Liver (tissue), 9 donors: ENCODE results near the gene CFAP61. TPM values are rescaled to one million over a fixed set of nuclear protein-coding genes. Genes with fewer than 3 reads are reported as not detected.

Source experiments
- DNase-seq: peaks from one replicate; pipeline ENCODE4 v3.0.0-alpha.2; 2017; ENCODE audit warnings: low spot score
- H3K27ac ChIP-seq, 2 donors: one replicate each; pipeline ENCODE4 v1.7.0; 2013; ENCODE audit warnings: inconsistent platforms in 2 of 2, low read length in 2 of 2, control low read depth in 1 of 2, low read depth in 1 of 2, mild to moderate bottlenecking in 1 of 2
- H3K27me3 ChIP-seq, 4 donors: one replicate each; pipeline versions ENCODE4 v1.6.1 to v1.7.0; 2013; ENCODE audit warnings: low read length in 3 of 4, inconsistent platforms in 1 of 4, mild to moderate bottlenecking in 1 of 4, moderate library complexity in 1 of 4; ENCODE audit not compliant: control insufficient read depth in 4 of 4, insufficient read depth in 4 of 4
- H3K36me3 ChIP-seq, 4 donors: one replicate each; pipeline versions ENCODE4 v1.6.1 to v1.7.0; 2013; ENCODE audit warnings: low read length in 3 of 4, mild to moderate bottlenecking in 3 of 4, low read depth in 1 of 4, moderate library complexity in 1 of 4; ENCODE audit not compliant: control insufficient read depth in 4 of 4, insufficient read depth in 3 of 4
- H3K4me1 ChIP-seq, 4 donors: one replicate each; pipeline versions ENCODE4 v1.6.1 to v1.7.0; 2013; ENCODE audit warnings: low read length in 3 of 4, mild to moderate bottlenecking in 3 of 4, moderate library complexity in 1 of 4; ENCODE audit not compliant: control insufficient read depth in 4 of 4, insufficient read depth in 4 of 4
- H3K4me3 ChIP-seq, 3 donors: one replicate each; pipeline versions ENCODE4 v1.6.1 to v1.7.0; 2013; ENCODE audit warnings: low read length in 3 of 3, control low read depth in 1 of 3, low read depth in 1 of 3, mild to moderate bottlenecking in 1 of 3
- H3K9ac ChIP-seq, 2 donors: one replicate each; pipeline ENCODE4 v1.7.0; 2013; ENCODE audit warnings: low read length in 2 of 2, mild to moderate bottlenecking in 2 of 2, moderate library complexity in 2 of 2, control low read depth in 1 of 2, low read depth in 1 of 2
- H3K9me3 ChIP-seq, 4 donors: one replicate each; pipeline versions ENCODE4 v1.6.1 to v1.7.0; 2013; ENCODE audit warnings: low read length in 3 of 4; ENCODE audit not compliant: control insufficient read depth in 4 of 4
- FOXA1 ChIP-seq: IDR thresholded peaks from 2 replicates; pipeline ENCODE4 v1.6.1; 2016; ENCODE audit warnings: antibody characterized with exemption
- FOXA2 ChIP-seq: IDR thresholded peaks from 2 replicates; pipeline ENCODE4 v1.6.1; 2016; ENCODE audit warnings: antibody characterized with exemption
- GABPA ChIP-seq, 2 donors: IDR thresholded peaks in 1 of 2; conservative IDR thresholded peaks in 1 of 2; 2 replicates each; pipeline ENCODE4 v1.6.1; 2016; ENCODE audit warnings: antibody characterized with exemption in 2 of 2, mild to moderate bottlenecking in 1 of 2, moderate library complexity in 1 of 2
- HNF4A ChIP-seq, 2 donors: conservative IDR thresholded peaks; 2 replicates each; pipeline ENCODE4 v1.6.1; 2016; ENCODE audit warnings: antibody characterized with exemption in 2 of 2, mild to moderate bottlenecking in 2 of 2
- JUND ChIP-seq, 2 donors: IDR thresholded peaks; 2 replicates each; pipeline ENCODE4 v1.6.1; 2016; ENCODE audit warnings: antibody characterized with exemption in 2 of 2
- NR2F2 ChIP-seq: IDR thresholded peaks from 2 replicates; pipeline ENCODE4 v1.6.1; 2016; ENCODE audit warnings: antibody characterized with exemption
- RAD21 ChIP-seq, 2 donors: IDR thresholded peaks; 2 replicates each; pipeline ENCODE4 v1.6.1; 2016; ENCODE audit warnings: antibody characterized with exemption in 2 of 2, mild to moderate bottlenecking in 2 of 2
- YY1 ChIP-seq: IDR thresholded peaks from 2 replicates; pipeline ENCODE4 v1.6.1; 2016; ENCODE audit warnings: antibody characterized with exemption, mild to moderate bottlenecking
- WGBS: extraction: QIAGEN DNeasy Blood & Tissue Kit; methylation state at CpG from one replicate; pipeline ENCODE4 v1.1.7; 2013; 5-methylcytosine and 5-hydroxymethylcytosine counted together
- polyA plus RNA-seq, 2 donors: library from polyadenylated mRNA; stranded (reverse) in 1 of 2; unstranded in 1 of 2; fragments of 200-250 nt in 1 of 2; fragments of >200 nt in 1 of 2; fragmentation: Nextera tagmentation in 1 of 2; extraction: Ambion mirVana in 1 of 2; gene quantifications; one replicate each; pipeline versions ENCODE4 v1.2.1 to v1.2.3, GENCODE V29; 2013 to 2015
- total RNA-seq, 2 donors: library from RNA; depleted of rRNA; stranded (reverse); fragments of >200 nt; gene quantifications; one replicate each; pipeline ENCODE4 v1.2.3, GENCODE V29; 2014
- TF ChIP-seq, protein P1 (sequence below): IDR thresholded peaks from 2 replicates; pipeline ENCODE4 v1.6.1; 2016; ENCODE audit warnings: antibody characterized with exemption
- TF ChIP-seq, protein P2 (sequence below): fragments of 150-350 bp; IDR thresholded peaks from 2 replicates; pipeline ENCODE4 v1.5.1; 2017; ENCODE audit warnings: improper control_type of control experiment, low read depth, low read length; ENCODE audit not compliant: missing input control
- TF ChIP-seq, protein P3 (sequence below): IDR thresholded peaks from 2 replicates; pipeline ENCODE4 v1.6.1; 2016; ENCODE audit warnings: antibody characterized with exemption
- TF ChIP-seq, protein P4 (sequence below): IDR thresholded peaks from 2 replicates; pipeline ENCODE4 v1.6.1; 2016; ENCODE audit warnings: antibody characterized with exemption
- donor health status: healthy.
- donor health status: healthy.
- donor health status: healthy.
- donor health status: healthy.
- donor health status: healthy.

The CFAP61 gene
- total and polyA plus RNA-seq, 4 donors: 0.05 TPM; not detected in 3

DNA sequence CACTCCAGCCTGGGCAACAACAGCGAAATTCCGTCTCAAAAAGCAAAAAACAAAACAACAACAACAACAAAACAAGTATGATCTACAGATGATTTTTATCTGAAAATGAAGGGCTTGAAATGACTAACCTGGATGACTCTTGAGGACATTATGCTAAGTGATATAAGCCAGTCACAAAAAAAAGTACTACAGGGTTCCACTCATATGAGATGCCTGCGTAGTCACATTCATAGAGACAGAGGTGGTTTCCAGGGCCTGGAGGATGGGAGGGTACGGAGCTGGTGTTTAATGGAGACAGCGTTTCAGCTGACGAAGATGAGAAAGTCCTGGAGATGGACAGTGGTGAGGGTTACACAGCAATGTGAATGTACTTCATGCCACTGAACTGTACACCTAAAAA is 307.3 kb downstream of the CFAP61 start (continued):
- TF ChIP-seq JUND (IDR thresholded peaks at IDR 0.05): no peak
- TF ChIP-seq, protein P1, sequence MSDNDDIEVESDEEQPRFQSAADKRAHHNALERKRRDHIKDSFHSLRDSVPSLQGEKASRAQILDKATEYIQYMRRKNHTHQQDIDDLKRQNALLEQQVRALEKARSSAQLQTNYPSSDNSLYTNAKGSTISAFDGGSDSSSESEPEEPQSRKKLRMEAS: no peak
- no peak for TF ChIP-seq HNF4A (conservative IDR thresholded peaks at IDR 0.05)

DNA sequence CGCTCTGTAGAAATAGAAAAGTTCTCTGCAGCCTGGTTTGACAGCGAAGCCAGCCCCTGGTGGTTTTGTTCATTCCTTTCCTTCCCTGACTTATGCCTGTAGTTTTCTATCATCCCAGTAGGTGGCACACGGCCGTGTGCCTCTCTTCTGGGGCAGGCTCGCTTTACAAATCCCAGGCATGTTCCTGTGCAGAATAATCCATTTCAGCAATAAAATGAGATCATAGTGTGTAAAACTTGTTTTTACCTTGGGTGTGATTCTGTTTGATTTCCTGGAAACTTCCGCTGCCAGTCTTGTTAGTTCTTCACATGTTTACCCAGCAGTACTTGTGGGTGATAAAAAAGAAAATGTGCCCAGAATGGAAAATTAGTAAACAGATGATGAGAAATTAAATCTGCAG is 308.1 kb downstream of the CFAP61 start:
- DNase-seq: no peak
- Histone ChIP-seq H3K9me3 (no peaks in the 10 kb centered on the region), H3K9ac (no peak overlapping the region), H3K36me3 (no peaks in the 10 kb centered on the region), H3K4me3 (no peak overlapping the region), H3K27ac (no peak overlapping the region), H3K4me1 (peaks cover 3 to 14% (median 11%) of the 10 kb centered on the region in 4 donors), H3K27me3 (peaks cover 2 to 16% (median 11%) of the 10 kb centered on the region in 4 donors)
- WGBS: 1% methylated on average over 6 of the region's 6 CpGs
- TF ChIP-seq FOXA2 (no peak), GABPA (IDR thresholded peaks at IDR 0.05 in 1 of 2, conservative IDR thresholded peaks at IDR 0.05 in 1 of 2) (no peak), RAD21 (IDR thresholded peaks at IDR 0.05) (peak; percentile 80 to 88), JUND (IDR thresholded peaks at IDR 0.05) (no peak), YY1 (no peak), HNF4A (conservative IDR thresholded peaks at IDR 0.05) (no peak), NR2F2 (no peak), FOXA1 (no peak)
- TF ChIP-seq, protein P2, sequence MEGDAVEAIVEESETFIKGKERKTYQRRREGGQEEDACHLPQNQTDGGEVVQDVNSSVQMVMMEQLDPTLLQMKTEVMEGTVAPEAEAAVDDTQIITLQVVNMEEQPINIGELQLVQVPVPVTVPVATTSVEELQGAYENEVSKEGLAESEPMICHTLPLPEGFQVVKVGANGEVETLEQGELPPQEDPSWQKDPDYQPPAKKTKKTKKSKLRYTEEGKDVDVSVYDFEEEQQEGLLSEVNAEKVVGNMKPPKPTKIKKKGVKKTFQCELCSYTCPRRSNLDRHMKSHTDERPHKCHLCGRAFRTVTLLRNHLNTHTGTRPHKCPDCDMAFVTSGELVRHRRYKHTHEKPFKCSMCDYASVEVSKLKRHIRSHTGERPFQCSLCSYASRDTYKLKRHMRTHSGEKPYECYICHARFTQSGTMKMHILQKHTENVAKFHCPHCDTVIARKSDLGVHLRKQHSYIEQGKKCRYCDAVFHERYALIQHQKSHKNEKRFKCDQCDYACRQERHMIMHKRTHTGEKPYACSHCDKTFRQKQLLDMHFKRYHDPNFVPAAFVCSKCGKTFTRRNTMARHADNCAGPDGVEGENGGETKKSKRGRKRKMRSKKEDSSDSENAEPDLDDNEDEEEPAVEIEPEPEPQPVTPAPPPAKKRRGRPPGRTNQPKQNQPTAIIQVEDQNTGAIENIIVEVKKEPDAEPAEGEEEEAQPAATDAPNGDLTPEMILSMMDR: peak; percentile 79
- TF ChIP-seq, protein P3, sequence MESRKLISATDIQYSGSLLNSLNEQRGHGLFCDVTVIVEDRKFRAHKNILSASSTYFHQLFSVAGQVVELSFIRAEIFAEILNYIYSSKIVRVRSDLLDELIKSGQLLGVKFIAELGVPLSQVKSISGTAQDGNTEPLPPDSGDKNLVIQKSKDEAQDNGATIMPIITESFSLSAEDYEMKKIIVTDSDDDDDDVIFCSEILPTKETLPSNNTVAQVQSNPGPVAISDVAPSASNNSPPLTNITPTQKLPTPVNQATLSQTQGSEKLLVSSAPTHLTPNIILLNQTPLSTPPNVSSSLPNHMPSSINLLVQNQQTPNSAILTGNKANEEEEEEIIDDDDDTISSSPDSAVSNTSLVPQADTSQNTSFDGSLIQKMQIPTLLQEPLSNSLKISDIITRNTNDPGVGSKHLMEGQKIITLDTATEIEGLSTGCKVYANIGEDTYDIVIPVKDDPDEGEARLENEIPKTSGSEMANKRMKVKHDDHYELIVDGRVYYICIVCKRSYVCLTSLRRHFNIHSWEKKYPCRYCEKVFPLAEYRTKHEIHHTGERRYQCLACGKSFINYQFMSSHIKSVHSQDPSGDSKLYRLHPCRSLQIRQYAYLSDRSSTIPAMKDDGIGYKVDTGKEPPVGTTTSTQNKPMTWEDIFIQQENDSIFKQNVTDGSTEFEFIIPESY: no peak
- TF ChIP-seq, protein P4, sequence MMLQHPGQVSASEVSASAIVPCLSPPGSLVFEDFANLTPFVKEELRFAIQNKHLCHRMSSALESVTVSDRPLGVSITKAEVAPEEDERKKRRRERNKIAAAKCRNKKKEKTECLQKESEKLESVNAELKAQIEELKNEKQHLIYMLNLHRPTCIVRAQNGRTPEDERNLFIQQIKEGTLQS: no peak
- TF ChIP-seq, protein P1: no peak

DNA sequence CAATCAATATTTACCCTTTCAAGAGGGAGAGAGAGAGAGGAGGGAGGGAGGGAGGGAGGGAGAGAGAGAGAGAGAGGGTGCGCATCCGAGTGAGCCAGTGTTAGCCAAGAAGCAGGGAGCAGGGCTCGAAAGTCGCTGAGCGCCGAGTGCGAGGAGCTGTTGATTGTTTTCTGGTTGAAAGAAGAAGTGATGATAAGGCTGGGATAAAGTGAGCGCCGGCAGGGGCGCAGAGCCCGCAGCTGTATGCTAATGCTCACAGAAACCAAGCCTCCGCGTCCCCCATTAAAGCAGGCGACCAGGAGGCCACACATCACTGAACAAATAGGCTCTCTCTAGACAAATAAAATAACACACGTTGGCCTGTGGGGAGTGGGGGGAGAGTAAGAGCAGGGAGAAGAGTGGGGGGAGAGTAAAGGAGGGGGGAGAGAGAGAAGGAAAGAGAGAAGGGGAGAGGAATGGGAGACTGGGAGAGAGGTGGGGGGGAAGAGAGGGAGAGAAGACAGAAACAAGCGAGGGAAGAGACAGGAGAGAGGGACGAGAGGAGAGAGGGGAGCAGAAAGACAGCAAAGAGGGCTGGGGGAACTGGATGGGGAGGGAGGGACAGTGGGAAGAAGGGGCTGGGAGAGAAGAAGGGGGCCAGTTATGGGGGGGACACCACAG is 310.6 kb downstream of the CFAP61 start:
- Histone ChIP-seq H3K9ac (no peak overlapping the region), H3K4me3 (no peak overlapping the region), H3K36me3 (no peaks in the 10 kb centered on the region), H3K27ac (no peak overlapping the region), H3K4me1 (peaks cover 6 to 25% (median 17%) of the 10 kb centered on the region in 4 donors), H3K9me3 (no peaks in the 10 kb centered on the region), H3K27me3 (peaks cover 2 to 24% (median 19%) of the 10 kb centered on the region in 4 donors)
- DNase-seq: no peak
- TF ChIP-seq RAD21 (IDR thresholded peaks at IDR 0.05): no peak
- no peak for TF ChIP-seq FOXA2
- WGBS: 3% methylated on average over 17 of the region's 17 CpGs
